PC-9 (cell line): ENCODE results near the gene RBP7. TPM values are rescaled to one million over a fixed set of nuclear protein-coding genes. Genes with fewer than 3 reads are reported as not detected.

Experiments used
- BruUV-seq: library from RNA; stranded (reverse); fragments of 400-500 nt; replicated peaks from 2 replicates; lab custom pipeline; 2021; lab: Mats Ljungman, UMichigan
- CTCF ChIA-PET: fragments of 300-600 bp; sonication (Branson Sonifier 250); formaldehyde crosslinking; loops from one replicate; lab custom pipeline; 2022; ENCODE audit warnings: antibody characterized with exemption; lab: Charles Lee
- POLR2A ChIA-PET: fragments of 300-600 bp; sonication (Branson Sonifier 250); formaldehyde crosslinking; loops from one replicate; lab custom pipeline; 2022; ENCODE audit warnings: antibody characterized with exemption; ENCODE audit not compliant: unreplicated experiment; lab: Charles Lee
- DNase-seq, 2 experiments: peaks; one replicate each; pipeline versions ENCODE4 v3.0.0 to v3.0.0-alpha.2; 2015 to 2022; ENCODE audit warnings: mixed read lengths in 1 of 2
- H2AFZ ChIP-seq: fragments of 200-600 bp; sonication (generic); 2 replicates; pipeline ENCODE4 v1.8.1; 2017; ENCODE audit warnings: antibody characterized with exemption
- H3F3A ChIP-seq: fragments of 200-600 bp; sonication (generic); 2 replicates; pipeline ENCODE4 v1.8.1; 2017; ENCODE audit warnings: antibody characterized with exemption, mild to moderate bottlenecking, low read depth; ENCODE audit not compliant: insufficient read depth
- H3K27ac ChIP-seq: fragments of 200-600 bp; sonication (generic); 2 replicates; pipeline ENCODE4 v1.6.1; 2016; ENCODE audit warnings: mixed run types
- H3K27me3 ChIP-seq: fragments of 200-600 bp; sonication (generic); 2 replicates; pipeline ENCODE4 v1.6.1; 2016; ENCODE audit warnings: low read depth, mixed run types; ENCODE audit not compliant: insufficient read depth
- H3K36me3 ChIP-seq: fragments of 200-600 bp; sonication (generic); 2 replicates; pipeline ENCODE4 v1.6.1; 2016; ENCODE audit warnings: low read depth, mixed run types
- H3K4me1 ChIP-seq: fragments of 200-600 bp; sonication (generic); replicated peaks from 2 replicates; pipeline ENCODE4 v1.6.1; 2016; ENCODE audit warnings: mixed run types; ENCODE audit not compliant: insufficient read depth
- H3K4me2 ChIP-seq: fragments of 200-600 bp; sonication (generic); 2 replicates; pipeline ENCODE4 v1.6.1; 2017; ENCODE audit warnings: mixed run types
- H3K4me3 ChIP-seq: fragments of 200-600 bp; sonication (generic); 2 replicates; pipeline ENCODE4 v1.6.1; 2016; ENCODE audit warnings: mixed run types
- H3K79me2 ChIP-seq: fragments of 200-600 bp; sonication (generic); 2 replicates; pipeline ENCODE4 v1.6.1; 2017; ENCODE audit warnings: low read depth, mixed run types
- H3K9me2 ChIP-seq: fragments of 200-600 bp; sonication (generic); 2 replicates; pipeline ENCODE4 v1.8.1; 2017; ENCODE audit warnings: mild to moderate bottlenecking; ENCODE audit not compliant: insufficient read depth
- H3K9me3 ChIP-seq: fragments of 200-600 bp; sonication (generic); 2 replicates; pipeline ENCODE4 v1.8.1; 2016; ENCODE audit warnings: low read depth; ENCODE audit not compliant: insufficient read depth
- H4K20me1 ChIP-seq: fragments of 200-600 bp; sonication (generic); 2 replicates; pipeline ENCODE4 v1.8.1; 2017; ENCODE audit not compliant: insufficient read depth
- CTCF ChIP-seq: fragments of 200-600 bp; sonication (generic); conservative IDR thresholded peaks from 2 replicates; pipeline ENCODE4 v1.6.1; 2017; ENCODE audit warnings: mixed run types, antibody characterized with exemption, mild to moderate bottlenecking, moderate library complexity
- EZH2 ChIP-seq: fragments of 200-600 bp; sonication (generic); IDR thresholded peaks from 2 replicates; pipeline ENCODE4 v1.8.0; 2017; ENCODE audit warnings: antibody characterized with exemption, low read depth
- intact Hi-C: fragments of 100-400 bp; cut with micrococcal nuclease; formaldehyde crosslinking; loops from one replicate; pipeline ENCODE4 v1.10.0; 2022; ENCODE audit not compliant: unreplicated experiment
- total RNA-seq: library from RNA; stranded (reverse); gene quantifications from 2 replicates; pipeline ENCODE4 v1.2.3, GENCODE V29; 2021

The RBP7 gene
- total RNA-seq, 1 experiment from 2014 or later = 0.61 TPM

- CTCF ChIA-PET = no interaction called here
These were observed 53.6 kb downstream of the RBP7 start for GRCh38 chr1:10050611-10051010.

DNA sequence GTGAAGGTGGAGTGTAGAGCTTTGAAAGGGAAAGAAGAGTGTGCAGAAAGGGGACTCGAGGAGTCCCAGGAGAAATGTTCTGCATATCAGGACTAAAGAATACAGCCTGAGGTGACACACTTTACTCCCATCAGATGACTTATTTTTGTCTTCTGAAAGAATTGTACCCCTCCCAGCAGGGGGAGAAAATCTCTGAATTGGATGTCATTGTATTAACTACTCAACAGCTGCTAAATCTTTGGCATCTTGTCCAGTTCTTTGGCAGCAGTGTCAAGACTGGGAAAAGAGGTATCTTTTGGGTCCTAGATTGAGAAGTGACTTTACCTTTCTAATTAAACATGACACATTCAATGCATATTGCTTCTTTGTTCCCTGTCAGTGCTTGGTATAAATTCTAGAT lies 54.6 kb downstream of the RBP7 start:
- Histone ChIP-seq H3K27me3 (no peaks in the 10 kb centered on the region), H3F3A (no peaks in the 10 kb centered on the region), H3K79me2 (peaks cover 31% of the 10 kb centered on the region), H3K27ac (no peak overlapping the region), H3K9me3 (no peaks in the 10 kb centered on the region), H2AFZ (no peak overlapping the region), H3K4me3 (no peak overlapping the region), H3K4me2 (no peak overlapping the region), H4K20me1 (no peaks in the 10 kb centered on the region; the same call in 1 of the 2 replicates), H3K9me2 (no peaks in the 10 kb centered on the region), H3K36me3 (no peaks in the 10 kb centered on the region), H3K4me1 (peaks cover 5% of the 10 kb centered on the region)
- POLR2A ChIA-PET = no interaction called here
- no peak for DNase-seq
- TF ChIP-seq CTCF (no peak), EZH2 (no peak)
- intact Hi-C loops = no loop called here
- BruUV-seq = no TSS peak
- CTCF ChIA-PET = no interaction called here

More at GRCh38 chr1:10050611-10051010, 53.6 kb downstream of the RBP7 start:
- no peaks in the 10 kb centered on the region for H3K4me1 ChIP-seq
- POLR2A ChIA-PET = no interaction called here
- no peaks in the 10 kb centered on the region for H4K20me1 ChIP-seq
- H3F3A ChIP-seq = no peaks in the 10 kb centered on the region
- H2AFZ ChIP-seq = no peak overlapping the region
- no peak for DNase-seq
- H3K36me3 ChIP-seq = no peaks in the 10 kb centered on the region
- H3K4me3 ChIP-seq = no peak overlapping the region
- H3K27me3 ChIP-seq = no peaks in the 10 kb centered on the region
- no peak overlapping the region for H3K27ac ChIP-seq
- H3K9me2 ChIP-seq = no peaks in the 10 kb centered on the region
- TF ChIP-seq CTCF (no peak), EZH2 (no peak)
- BruUV-seq = no TSS peak
- peaks cover 33% of the 10 kb centered on the region for H3K79me2 ChIP-seq
- intact Hi-C loops = no loop called here
- H3K4me2 ChIP-seq = no peak overlapping the region
- no peaks in the 10 kb centered on the region for H3K9me3 ChIP-seq

DNA sequence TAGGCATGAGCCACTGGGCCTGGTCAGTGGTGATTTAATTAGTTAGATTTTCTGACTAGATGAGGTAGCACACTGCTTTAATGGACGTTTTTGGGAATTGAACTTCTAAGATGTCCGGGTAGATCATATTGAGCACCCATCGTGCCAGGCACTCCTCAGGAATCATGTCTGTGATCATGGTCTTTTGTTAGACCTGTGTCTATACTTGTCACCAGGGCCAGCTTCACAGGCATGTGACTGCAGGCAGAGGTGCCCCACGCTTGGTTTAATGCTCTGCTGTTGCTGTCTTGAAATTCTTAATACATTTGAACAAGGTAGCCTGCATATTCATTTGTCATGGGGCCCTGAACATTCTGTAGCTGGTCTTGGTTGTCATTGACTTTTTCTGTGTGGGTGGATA lies 55.3 kb downstream of the RBP7 start:
- TF ChIP-seq CTCF = no peak
- no peak for TF ChIP-seq EZH2
- Histone ChIP-seq H3K27me3 (no peaks in the 10 kb centered on the region), H3K4me2 (no peak overlapping the region), H3K27ac (no peak overlapping the region), H3K9me2 (no peaks in the 10 kb centered on the region), H3K36me3 (no peaks in the 10 kb centered on the region), H3K4me3 (no peak overlapping the region), H4K20me1 (no peaks in the 10 kb centered on the region; the same call in 1 of the 2 replicates), H3K4me1 (peaks cover 5% of the 10 kb centered on the region), H3K79me2 (peaks cover 28% of the 10 kb centered on the region), H3F3A (no peaks in the 10 kb centered on the region), H3K9me3 (no peaks in the 10 kb centered on the region), H2AFZ (no peak overlapping the region)
- DNase-seq = no peak
- no TSS peak for BruUV-seq
- CTCF ChIA-PET = no interaction called here
- POLR2A ChIA-PET = no interaction called here
- intact Hi-C loops = no loop called here
